ENCODE results near the gene AXIN2. TPM values are rescaled to one million over a fixed set of nuclear protein-coding genes. Genes with fewer than 3 reads are reported as not detected.

The AXIN2 gene
- total and polyA plus RNA-seq, 8 donors = 25.0 to 65.7 (median 59.5) TPM

DNA sequence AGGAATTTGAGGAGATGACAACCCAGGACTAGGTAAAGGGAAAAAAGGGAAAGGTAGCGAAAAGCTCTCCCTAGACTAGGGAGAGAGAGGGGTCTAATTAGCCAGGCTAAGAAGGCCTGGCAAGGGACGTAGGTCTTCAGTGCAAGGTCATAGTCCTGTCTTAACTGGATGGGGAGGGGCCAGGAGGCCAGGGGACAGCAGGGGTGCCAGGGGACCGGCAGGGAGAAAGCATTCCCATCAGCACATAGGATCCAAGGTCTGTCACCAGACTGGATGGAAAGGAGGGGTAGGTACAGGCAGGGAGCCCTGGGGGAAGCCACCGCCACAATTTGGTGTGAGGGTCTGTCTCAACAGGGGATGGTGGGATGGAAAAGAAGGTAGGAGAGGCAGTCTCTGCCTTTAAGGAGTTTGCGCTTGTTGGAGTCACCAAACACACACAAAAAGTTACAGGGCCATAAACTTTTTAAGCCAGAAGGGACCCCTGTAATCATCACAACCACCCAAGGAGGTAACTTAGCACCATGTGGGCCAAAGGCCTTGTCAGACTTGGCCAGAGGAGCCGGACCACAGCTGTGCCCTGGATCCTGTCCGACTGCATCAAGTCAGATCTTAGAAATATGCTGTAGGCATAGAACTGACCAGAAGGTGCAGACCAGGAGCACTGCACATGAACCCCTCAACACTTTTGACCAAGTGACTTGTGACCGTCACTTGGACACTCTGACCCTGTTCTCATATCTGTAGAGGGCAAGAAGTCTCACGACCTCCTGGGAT lies 10.0 kb downstream of the AXIN2 start:
- H3K27ac ChIP-seq = peak overlapping the region in 1 of 2 donors; percentile 18
- no peaks in the 10 kb centered on the region for H3K9me3 ChIP-seq
- peaks cover 0 to 14% of the 10 kb centered on the region in 2 donors for H3K36me3 ChIP-seq
- ATAC-seq = no peak
- H3K4me1 ChIP-seq = peaks cover 52 to 55% of the 10 kb centered on the region in 2 donors
- peaks cover 0 to under 1% of the 10 kb centered on the region in 2 donors for H3K27me3 ChIP-seq
- no peak overlapping the region for H3K4me3 ChIP-seq
- DNase-seq = no peak
- intact Hi-C loops (cut with DNase I) = loop anchor here (10.0 kb wide), 2 partner anchors 97 to 257 kb away; no protein-coding TSS in a partner anchor
- TF ChIP-seq, protein P1, sequence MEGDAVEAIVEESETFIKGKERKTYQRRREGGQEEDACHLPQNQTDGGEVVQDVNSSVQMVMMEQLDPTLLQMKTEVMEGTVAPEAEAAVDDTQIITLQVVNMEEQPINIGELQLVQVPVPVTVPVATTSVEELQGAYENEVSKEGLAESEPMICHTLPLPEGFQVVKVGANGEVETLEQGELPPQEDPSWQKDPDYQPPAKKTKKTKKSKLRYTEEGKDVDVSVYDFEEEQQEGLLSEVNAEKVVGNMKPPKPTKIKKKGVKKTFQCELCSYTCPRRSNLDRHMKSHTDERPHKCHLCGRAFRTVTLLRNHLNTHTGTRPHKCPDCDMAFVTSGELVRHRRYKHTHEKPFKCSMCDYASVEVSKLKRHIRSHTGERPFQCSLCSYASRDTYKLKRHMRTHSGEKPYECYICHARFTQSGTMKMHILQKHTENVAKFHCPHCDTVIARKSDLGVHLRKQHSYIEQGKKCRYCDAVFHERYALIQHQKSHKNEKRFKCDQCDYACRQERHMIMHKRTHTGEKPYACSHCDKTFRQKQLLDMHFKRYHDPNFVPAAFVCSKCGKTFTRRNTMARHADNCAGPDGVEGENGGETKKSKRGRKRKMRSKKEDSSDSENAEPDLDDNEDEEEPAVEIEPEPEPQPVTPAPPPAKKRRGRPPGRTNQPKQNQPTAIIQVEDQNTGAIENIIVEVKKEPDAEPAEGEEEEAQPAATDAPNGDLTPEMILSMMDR (IDR thresholded peaks at IDR 0.05) = no peak

DNA sequence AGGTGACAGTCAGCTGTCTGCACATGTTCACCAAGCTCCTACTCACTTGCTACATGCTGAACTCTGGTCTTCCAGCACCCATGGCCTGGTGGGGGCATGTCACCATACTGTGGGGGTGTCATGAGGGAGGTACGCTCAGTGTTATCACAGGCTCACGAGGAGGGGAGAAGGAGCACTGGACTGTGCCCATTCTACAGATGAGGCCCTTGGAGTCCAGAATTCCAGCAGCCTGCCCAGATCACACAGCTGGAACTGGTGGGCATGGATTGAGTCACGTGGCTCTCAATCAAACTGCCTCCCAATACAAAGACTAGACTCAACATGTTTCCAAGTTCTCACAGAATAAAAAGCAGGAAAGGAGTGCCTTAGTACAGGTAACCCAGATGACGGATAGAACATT lies 10.7 kb downstream of the AXIN2 start:
- no peak for ATAC-seq
- peaks cover 0 to 14% of the 10 kb centered on the region in 2 donors for H3K36me3 ChIP-seq
- H3K9me3 ChIP-seq = no peaks in the 10 kb centered on the region
- DNase-seq = no peak
- no peak overlapping the region for H3K4me3 ChIP-seq
- intact Hi-C loops (cut with DNase I) = loop anchor here (10.0 kb wide), 2 partner anchors 96 to 256 kb away; no protein-coding TSS in a partner anchor
- no peaks in the 10 kb centered on the region for H3K27me3 ChIP-seq
- TF ChIP-seq, protein P1 (IDR thresholded peaks at IDR 0.05) = no peak
- H3K4me1 ChIP-seq = peaks cover 50 to 58% of the 10 kb centered on the region in 2 donors
- no peak overlapping the region for H3K27ac ChIP-seq

DNA sequence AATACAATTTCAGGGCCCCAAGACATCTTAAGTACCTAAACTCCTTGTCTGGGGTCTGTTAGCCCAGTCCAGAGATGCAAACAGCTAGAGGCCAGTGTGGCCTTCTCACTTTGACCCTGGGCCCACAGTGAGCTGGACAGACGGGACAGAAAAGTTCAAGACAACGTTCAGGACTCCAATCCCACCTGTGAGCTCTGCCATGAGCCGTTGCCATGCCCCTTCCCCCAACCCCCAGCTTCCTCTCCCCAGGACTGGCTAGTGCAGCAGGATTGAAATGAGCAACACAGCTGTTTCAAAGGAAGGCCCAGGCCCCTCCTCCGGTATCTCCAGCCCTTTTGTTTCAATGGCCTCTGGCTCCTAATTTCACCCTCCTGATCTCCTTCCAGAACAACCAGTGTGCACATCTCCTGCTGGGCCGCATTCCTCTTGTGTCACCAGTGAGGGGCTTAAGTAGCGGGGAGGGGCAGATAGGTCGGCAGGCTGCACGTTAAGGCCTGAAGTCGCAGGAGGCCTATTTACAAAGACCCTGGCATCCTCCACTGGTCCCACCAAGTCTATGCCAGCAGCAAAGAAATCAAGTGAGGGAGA lies 11.3 kb downstream of the AXIN2 start:
- Histone ChIP-seq H3K27ac (no peak overlapping the region), H3K27me3 (no peaks in the 10 kb centered on the region), H3K4me3 (no peak overlapping the region), H3K4me1 (peaks cover 50 to 58% of the 10 kb centered on the region in 2 donors), H3K36me3 (peaks cover 0 to 14% of the 10 kb centered on the region in 2 donors), H3K9me3 (no peaks in the 10 kb centered on the region)
- TF ChIP-seq, protein P1 (IDR thresholded peaks at IDR 0.05) = no peak
- DNase-seq (no peak), ATAC-seq (no peak)
- intact Hi-C loops (cut with DNase I) = loop anchor here (10.0 kb wide), 2 partner anchors 95 to 255 kb away; no protein-coding TSS in a partner anchor

DNA sequence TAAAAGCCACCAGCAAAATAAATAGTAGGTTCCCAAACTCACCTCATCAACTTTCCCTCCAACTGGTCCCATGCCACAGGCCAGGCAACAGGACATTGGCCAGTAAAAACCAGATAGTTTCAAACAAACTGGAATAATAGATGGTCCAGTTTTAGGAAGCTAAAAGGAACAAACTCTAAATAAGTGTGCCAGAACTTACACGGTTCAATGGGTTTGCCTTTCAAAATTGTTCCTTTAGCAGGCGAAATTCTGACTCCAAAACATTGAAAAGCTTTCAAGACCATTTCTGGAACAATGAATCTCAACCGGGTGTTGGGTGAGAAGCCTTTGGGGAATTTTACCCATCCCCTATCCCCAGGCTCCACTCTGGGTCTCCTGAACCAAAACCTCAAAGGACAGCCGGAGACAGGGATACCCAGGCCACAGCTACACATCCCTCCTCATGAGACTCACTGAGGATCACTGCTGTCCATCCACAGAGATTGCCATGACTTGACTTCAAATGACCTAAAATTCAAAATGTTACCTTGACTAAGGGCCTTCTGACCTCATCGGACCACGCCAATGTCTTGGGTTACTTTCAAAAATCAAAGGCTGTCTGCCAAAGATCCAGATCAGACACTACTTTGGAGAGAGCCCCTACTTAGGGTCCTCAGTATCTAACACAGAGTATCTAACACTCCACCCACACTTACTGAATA lies 13.0 kb downstream of the AXIN2 start:
- DNase-seq = no peak
- Histone ChIP-seq H3K27ac (peak overlapping the region in 1 of 2 donors; percentile 46), H3K36me3 (peaks cover 0 to 14% of the 10 kb centered on the region in 2 donors), H3K27me3 (no peaks in the 10 kb centered on the region), H3K4me3 (no peak overlapping the region), H3K9me3 (no peaks in the 10 kb centered on the region), H3K4me1 (peaks cover 39 to 57% of the 10 kb centered on the region in 2 donors)
- ATAC-seq = no peak
- intact Hi-C loops (cut with DNase I) = no loop called here
- TF ChIP-seq, protein P1 (IDR thresholded peaks at IDR 0.05) = no peak
